ENCODE results near the gene SPEF2. TPM values are rescaled to one million over a fixed set of nuclear protein-coding genes. Genes with fewer than 3 reads are reported as not detected.

Gene SPEF2
- total RNA-seq, 3 donors from 2014 or later, result 8.2 to 35.9 (median 11.5) TPM

DNA sequence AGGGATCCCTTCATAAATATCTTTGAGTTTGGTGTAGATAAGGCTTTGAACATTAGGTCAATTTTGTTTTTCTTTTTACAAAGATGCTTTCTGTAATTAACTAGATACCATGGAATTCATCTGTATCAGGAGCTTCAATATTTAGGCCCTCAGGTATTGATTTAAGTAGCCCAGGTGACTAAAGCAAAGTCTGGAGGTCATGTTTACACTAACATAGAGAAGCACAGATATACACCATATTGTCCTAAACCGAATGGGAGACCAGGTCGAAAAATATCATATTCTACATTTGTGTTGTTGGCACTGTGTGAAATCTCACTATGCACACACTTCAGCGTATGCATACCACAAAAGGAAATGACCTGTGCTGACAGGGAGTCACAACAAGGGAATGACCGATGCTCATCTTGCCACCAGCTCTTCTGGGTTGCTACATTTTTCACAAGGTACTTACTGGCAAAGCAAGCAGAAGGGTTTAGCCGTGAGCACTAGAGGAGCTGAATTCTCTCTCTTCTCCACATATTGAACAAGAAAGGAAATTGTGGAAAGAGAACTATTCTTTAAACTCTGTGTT lies 140.6 kb downstream of the SPEF2 start:
- no peaks in the 10 kb centered on the region for H3K4me1 ChIP-seq
- intact Hi-C loops (cut with DNase I; ENCODE audit: low total_unique reads), result no loop called here
- TF ChIP-seq, protein P1, sequence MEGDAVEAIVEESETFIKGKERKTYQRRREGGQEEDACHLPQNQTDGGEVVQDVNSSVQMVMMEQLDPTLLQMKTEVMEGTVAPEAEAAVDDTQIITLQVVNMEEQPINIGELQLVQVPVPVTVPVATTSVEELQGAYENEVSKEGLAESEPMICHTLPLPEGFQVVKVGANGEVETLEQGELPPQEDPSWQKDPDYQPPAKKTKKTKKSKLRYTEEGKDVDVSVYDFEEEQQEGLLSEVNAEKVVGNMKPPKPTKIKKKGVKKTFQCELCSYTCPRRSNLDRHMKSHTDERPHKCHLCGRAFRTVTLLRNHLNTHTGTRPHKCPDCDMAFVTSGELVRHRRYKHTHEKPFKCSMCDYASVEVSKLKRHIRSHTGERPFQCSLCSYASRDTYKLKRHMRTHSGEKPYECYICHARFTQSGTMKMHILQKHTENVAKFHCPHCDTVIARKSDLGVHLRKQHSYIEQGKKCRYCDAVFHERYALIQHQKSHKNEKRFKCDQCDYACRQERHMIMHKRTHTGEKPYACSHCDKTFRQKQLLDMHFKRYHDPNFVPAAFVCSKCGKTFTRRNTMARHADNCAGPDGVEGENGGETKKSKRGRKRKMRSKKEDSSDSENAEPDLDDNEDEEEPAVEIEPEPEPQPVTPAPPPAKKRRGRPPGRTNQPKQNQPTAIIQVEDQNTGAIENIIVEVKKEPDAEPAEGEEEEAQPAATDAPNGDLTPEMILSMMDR (IDR thresholded peaks at IDR 0.05), result no peak
- TF ChIP-seq POLR2A (IDR thresholded peaks at IDR 0.05) (no peak), POLR2AphosphoS5 (IDR thresholded peaks at IDR 0.05) (no peak)
- H3K27me3 ChIP-seq, result no peaks in the 10 kb centered on the region
- no peaks in the 10 kb centered on the region for H3K36me3 ChIP-seq
- no peaks in the 10 kb centered on the region for H3K9me3 ChIP-seq
- no peak overlapping the region for H3K4me3 ChIP-seq
- DNase-seq (ENCODE audit: low spot score in 2 of 2), result no peak
- H3K27ac ChIP-seq, result no peak overlapping the region

DNA sequence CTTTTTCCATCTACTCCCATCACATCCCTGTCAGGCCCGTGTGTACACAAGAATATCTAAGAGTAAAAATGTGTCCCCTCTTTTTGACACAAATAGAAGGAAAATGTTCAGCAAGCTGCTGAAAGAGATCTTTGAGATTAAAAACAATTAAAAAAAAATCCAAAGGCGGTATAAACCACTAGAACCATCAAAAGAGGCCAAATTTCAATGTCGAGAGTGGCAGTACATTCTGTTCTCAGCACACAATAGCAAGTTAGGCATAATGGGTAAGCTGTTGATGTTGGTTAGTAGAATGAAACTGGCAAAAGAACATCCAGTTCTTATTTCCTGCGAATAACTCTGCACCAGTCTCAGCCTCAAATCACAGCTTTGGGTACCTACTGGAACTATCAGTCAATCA lies 143.9 kb downstream of the SPEF2 start:
- H3K36me3 ChIP-seq, result no peaks in the 10 kb centered on the region
- no peaks in the 10 kb centered on the region for H3K27me3 ChIP-seq
- H3K9me3 ChIP-seq, result no peaks in the 10 kb centered on the region
- no peaks in the 10 kb centered on the region for H3K4me1 ChIP-seq
- intact Hi-C loops (cut with DNase I; ENCODE audit: low total_unique reads), result no loop called here
- DNase-seq (ENCODE audit: low spot score in 2 of 2), result no peak
- H3K4me3 ChIP-seq, result no peak overlapping the region
- no peak overlapping the region for H3K27ac ChIP-seq
- no peak for TF ChIP-seq POLR2AphosphoS5 (IDR thresholded peaks at IDR 0.05)
- no peak for TF ChIP-seq POLR2A (IDR thresholded peaks at IDR 0.05)
- TF ChIP-seq, protein P1 (IDR thresholded peaks at IDR 0.05), result no peak

DNA sequence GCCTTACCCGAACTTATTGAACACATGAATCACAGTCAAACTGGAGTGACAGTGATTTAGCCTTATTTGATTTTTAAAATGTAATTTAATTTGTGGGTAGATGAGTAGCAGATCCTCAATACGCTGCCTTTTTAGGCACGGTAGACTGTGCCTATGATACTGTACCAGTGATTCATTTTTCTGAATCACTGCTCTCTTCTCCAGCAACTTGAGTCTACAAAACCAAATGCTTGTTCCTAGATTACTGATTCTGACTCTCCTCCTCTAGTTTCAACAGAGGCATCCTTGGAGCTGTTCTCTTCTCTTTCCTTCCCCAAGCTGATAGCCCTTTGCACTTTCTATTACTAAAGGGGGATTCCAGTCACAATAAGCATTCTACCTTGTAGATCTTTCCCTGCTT lies 144.7 kb downstream of the SPEF2 start:
- Histone ChIP-seq H3K9me3 (no peaks in the 10 kb centered on the region), H3K4me1 (no peaks in the 10 kb centered on the region), H3K27me3 (no peaks in the 10 kb centered on the region), H3K27ac (no peak overlapping the region), H3K36me3 (no peaks in the 10 kb centered on the region), H3K4me3 (no peak overlapping the region)
- TF ChIP-seq POLR2A (IDR thresholded peaks at IDR 0.05) (no peak), POLR2AphosphoS5 (IDR thresholded peaks at IDR 0.05) (no peak)
- TF ChIP-seq, protein P1 (IDR thresholded peaks at IDR 0.05), result no peak
- intact Hi-C loops (cut with DNase I; ENCODE audit: low total_unique reads), result no loop called here
- DNase-seq (ENCODE audit: low spot score in 2 of 2), result no peak

DNA sequence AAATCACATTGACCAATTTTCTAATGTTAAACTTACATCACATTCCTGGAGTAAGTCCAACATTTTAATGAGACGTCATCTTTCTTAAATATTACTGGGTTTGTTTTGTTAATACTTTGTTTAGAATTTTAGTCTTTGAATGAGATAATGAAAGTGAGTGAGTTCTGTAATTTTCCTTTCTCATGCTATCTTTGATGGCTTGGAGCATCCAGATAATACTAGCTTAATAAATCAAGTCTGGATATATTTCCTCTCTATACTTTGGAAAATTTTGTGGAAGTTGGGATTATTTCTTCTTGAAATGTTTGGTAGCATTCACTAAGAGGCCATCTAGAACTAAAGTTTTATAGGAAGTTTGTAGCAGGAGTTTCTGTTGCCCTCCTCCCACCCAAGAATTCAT lies 148.3 kb downstream of the SPEF2 start:
- Histone ChIP-seq H3K4me3 (no peak overlapping the region), H3K36me3 (no peaks in the 10 kb centered on the region), H3K27ac (no peak overlapping the region), H3K27me3 (no peaks in the 10 kb centered on the region), H3K9me3 (no peaks in the 10 kb centered on the region), H3K4me1 (no peaks in the 10 kb centered on the region)
- no peak for DNase-seq (ENCODE audit: low spot score in 2 of 2)
- intact Hi-C loops (cut with DNase I; ENCODE audit: low total_unique reads), result no loop called here
- no peak for TF ChIP-seq POLR2A (IDR thresholded peaks at IDR 0.05)
- TF ChIP-seq, protein P1 (IDR thresholded peaks at IDR 0.05), result no peak
- no peak for TF ChIP-seq POLR2AphosphoS5 (IDR thresholded peaks at IDR 0.05)

DNA sequence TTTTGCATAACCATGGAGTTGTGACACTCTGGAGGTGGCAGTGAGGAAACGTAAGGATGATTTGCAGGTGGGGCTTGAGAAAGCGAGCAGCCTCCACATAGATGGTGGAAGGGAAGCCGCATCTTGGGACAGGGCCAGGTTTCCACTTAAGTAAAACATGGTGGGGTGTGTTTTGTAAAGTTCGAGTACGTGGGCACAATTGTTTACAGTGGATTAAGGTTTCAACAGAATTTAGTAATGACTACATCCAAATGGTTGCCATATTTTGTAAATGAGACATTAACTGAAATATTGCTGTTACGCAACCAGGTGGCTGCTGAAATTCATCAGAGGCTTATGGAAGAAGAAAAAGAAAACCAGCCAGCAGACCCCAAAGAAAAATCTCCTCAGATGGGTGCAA lies 153.6 kb downstream of the SPEF2 start:
- H3K4me1 ChIP-seq, result no peaks in the 10 kb centered on the region
- H3K27ac ChIP-seq, result no peak overlapping the region
- no peaks in the 10 kb centered on the region for H3K9me3 ChIP-seq
- no peak overlapping the region for H3K4me3 ChIP-seq
- no peaks in the 10 kb centered on the region for H3K36me3 ChIP-seq
- TF ChIP-seq, protein P1 (IDR thresholded peaks at IDR 0.05), result no peak
- TF ChIP-seq POLR2A (IDR thresholded peaks at IDR 0.05), result no peak
- TF ChIP-seq POLR2AphosphoS5 (IDR thresholded peaks at IDR 0.05), result no peak
- intact Hi-C loops (cut with DNase I; ENCODE audit: low total_unique reads), result loop anchor here (10.0 kb wide), 1 partner anchor 154 kb away; no protein-coding TSS in a partner anchor
- H3K27me3 ChIP-seq, result no peaks in the 10 kb centered on the region
- DNase-seq (ENCODE audit: low spot score in 2 of 2), result no peak
